ENCODE results near the gene GLB1L2.

The GLB1L2 gene

GRCh38 chr11:134356656-134357544, 25.1 kb downstream of the GLB1L2 start:
- ATAC-seq (replicated peaks; ENCODE audit: extremely low read depth, poor library complexity, severe bottlenecking) (no peak), DNase-seq (ENCODE audit: low spot score in 2 of 2) (no peak)
- Mint-ChIP-seq H3K27me3 (no peaks in the 10 kb centered on the region), H3K4me3 (no peak overlapping the region), H3K27ac (ENCODE audit: low read depth) (peak overlapping the region; percentile 74), H3K4me1 (peaks cover 19% of the 10 kb centered on the region), H3K9me3 (no peaks in the 10 kb centered on the region), H3K36me3 (ENCODE audit: insufficient read depth) (no peaks in the 10 kb centered on the region)

- no peak overlapping the region for H3K4me3 Mint-ChIP-seq
- DNase-seq (ENCODE audit: low spot score in 2 of 2) (no peak), ATAC-seq (replicated peaks; ENCODE audit: extremely low read depth, poor library complexity, severe bottlenecking) (no peak)
- H3K36me3 Mint-ChIP-seq (ENCODE audit: insufficient read depth) = no peaks in the 10 kb centered on the region
- peaks cover 22% of the 10 kb centered on the region for H3K4me1 Mint-ChIP-seq
- no peaks in the 10 kb centered on the region for H3K27me3 Mint-ChIP-seq
- peak overlapping the region; percentile 74 for H3K27ac Mint-ChIP-seq (ENCODE audit: low read depth)
- H3K9me3 Mint-ChIP-seq = no peaks in the 10 kb centered on the region
Measured at GRCh38 chr11:134357545-134357839, 25.7 kb downstream of the GLB1L2 start.

- Mint-ChIP-seq H3K4me3 (no peak overlapping the region), H3K36me3 (ENCODE audit: insufficient read depth) (no peaks in the 10 kb centered on the region), H3K9me3 (no peaks in the 10 kb centered on the region), H3K27me3 (no peaks in the 10 kb centered on the region), H3K27ac (ENCODE audit: low read depth) (no peak overlapping the region), H3K4me1 (peaks cover 22% of the 10 kb centered on the region)
- DNase-seq (ENCODE audit: low spot score in 2 of 2) (no peak), ATAC-seq (replicated peaks; ENCODE audit: extremely low read depth, poor library complexity, severe bottlenecking) (no peak)
Measured at GRCh38 chr11:134358165-134358855, 26.5 kb downstream of the GLB1L2 start.

- no peak for ATAC-seq (replicated peaks; ENCODE audit: extremely low read depth, poor library complexity, severe bottlenecking)
- Mint-ChIP-seq H3K9me3 (no peaks in the 10 kb centered on the region), H3K4me1 (peaks cover 22% of the 10 kb centered on the region), H3K27me3 (no peaks in the 10 kb centered on the region), H3K4me3 (no peak overlapping the region), H3K27ac (ENCODE audit: low read depth) (no peak overlapping the region), H3K36me3 (ENCODE audit: insufficient read depth) (no peaks in the 10 kb centered on the region)
- DNase-seq (ENCODE audit: low spot score in 2 of 2) = no peak
Measured at GRCh38 chr11:134358856-134359490, 27.2 kb downstream of the GLB1L2 start.

GRCh38 chr11:134359646-134360045, 27.9 kb downstream of the GLB1L2 start:
- no peaks in the 10 kb centered on the region for H3K27me3 Mint-ChIP-seq
- no peak for DNase-seq (ENCODE audit: low spot score in 2 of 2)
- H3K9me3 Mint-ChIP-seq = no peaks in the 10 kb centered on the region
- no peaks in the 10 kb centered on the region for H3K36me3 Mint-ChIP-seq (ENCODE audit: insufficient read depth)
- H3K4me1 Mint-ChIP-seq = peaks cover 22% of the 10 kb centered on the region
- no peak for ATAC-seq (replicated peaks; ENCODE audit: extremely low read depth, poor library complexity, severe bottlenecking)
- H3K4me3 Mint-ChIP-seq = peak overlapping the region; percentile 47
- H3K27ac Mint-ChIP-seq (ENCODE audit: low read depth) = peak overlapping the region; percentile 74

- ATAC-seq (replicated peaks; ENCODE audit: extremely low read depth, poor library complexity, severe bottlenecking) = peak; percentile 92
- Mint-ChIP-seq H3K36me3 (ENCODE audit: insufficient read depth) (no peaks in the 10 kb centered on the region), H3K4me1 (peaks cover 22% of the 10 kb centered on the region), H3K27ac (ENCODE audit: low read depth) (peak overlapping the region; percentile 74), H3K27me3 (no peaks in the 10 kb centered on the region), H3K4me3 (peak overlapping the region; percentile 47), H3K9me3 (no peaks in the 10 kb centered on the region)
- DNase-seq (ENCODE audit: low spot score in 2 of 2) = peak; percentile 61 to 68
Measured at GRCh38 chr11:134360050-134360835, 28.5 kb downstream of the GLB1L2 start.

- H3K27me3 Mint-ChIP-seq = no peaks in the 10 kb centered on the region
- DNase-seq (ENCODE audit: low spot score in 2 of 2) = no peak
- H3K27ac Mint-ChIP-seq (ENCODE audit: low read depth) = no peak overlapping the region
- H3K4me3 Mint-ChIP-seq = no peak overlapping the region
- H3K4me1 Mint-ChIP-seq = peaks cover 17% of the 10 kb centered on the region
- no peaks in the 10 kb centered on the region for H3K36me3 Mint-ChIP-seq (ENCODE audit: insufficient read depth)
- ATAC-seq (replicated peaks; ENCODE audit: extremely low read depth, poor library complexity, severe bottlenecking) = no peak
- no peaks in the 10 kb centered on the region for H3K9me3 Mint-ChIP-seq
Measured at GRCh38 chr11:134361661-134362060, 29.9 kb downstream of the GLB1L2 start.

- Mint-ChIP-seq H3K27me3 (no peaks in the 10 kb centered on the region), H3K4me3 (no peak overlapping the region), H3K27ac (ENCODE audit: low read depth) (no peak overlapping the region), H3K36me3 (ENCODE audit: insufficient read depth) (no peaks in the 10 kb centered on the region), H3K9me3 (no peaks in the 10 kb centered on the region), H3K4me1 (peaks cover 17% of the 10 kb centered on the region)
- ATAC-seq (replicated peaks; ENCODE audit: extremely low read depth, poor library complexity, severe bottlenecking) = no peak
- DNase-seq (ENCODE audit: low spot score in 2 of 2) = no peak
Measured at GRCh38 chr11:134362192-134362901, 30.6 kb downstream of the GLB1L2 start.

- H3K4me1 Mint-ChIP-seq = peaks cover 18% of the 10 kb centered on the region
- H3K4me3 Mint-ChIP-seq = no peak overlapping the region
- no peaks in the 10 kb centered on the region for H3K27me3 Mint-ChIP-seq
- H3K27ac Mint-ChIP-seq (ENCODE audit: low read depth) = no peak overlapping the region
- DNase-seq (ENCODE audit: low spot score in 2 of 2) (no peak), ATAC-seq (replicated peaks; ENCODE audit: extremely low read depth, poor library complexity, severe bottlenecking) (no peak)
- H3K36me3 Mint-ChIP-seq (ENCODE audit: insufficient read depth) = no peaks in the 10 kb centered on the region
- no peaks in the 10 kb centered on the region for H3K9me3 Mint-ChIP-seq
Measured at GRCh38 chr11:134363161-134363560, 31.4 kb downstream of the GLB1L2 start.

GRCh38 chr11:134363592-134363991, 31.8 kb downstream of the GLB1L2 start:
- no peak overlapping the region for H3K4me3 Mint-ChIP-seq
- H3K36me3 Mint-ChIP-seq (ENCODE audit: insufficient read depth) = peaks cover 2% of the 10 kb centered on the region
- DNase-seq (ENCODE audit: low spot score in 2 of 2) = no peak
- no peaks in the 10 kb centered on the region for H3K9me3 Mint-ChIP-seq
- ATAC-seq (replicated peaks; ENCODE audit: extremely low read depth, poor library complexity, severe bottlenecking) = no peak
- H3K4me1 Mint-ChIP-seq = peaks cover 22% of the 10 kb centered on the region
- H3K27ac Mint-ChIP-seq (ENCODE audit: low read depth) = no peak overlapping the region
- no peaks in the 10 kb centered on the region for H3K27me3 Mint-ChIP-seq

GRCh38 chr11:134364261-134364660, 32.5 kb downstream of the GLB1L2 start:
- ATAC-seq (replicated peaks; ENCODE audit: extremely low read depth, poor library complexity, severe bottlenecking) = no peak
- Mint-ChIP-seq H3K4me1 (peaks cover 23% of the 10 kb centered on the region), H3K9me3 (no peaks in the 10 kb centered on the region), H3K27me3 (no peaks in the 10 kb centered on the region), H3K4me3 (no peak overlapping the region), H3K27ac (ENCODE audit: low read depth) (no peak overlapping the region), H3K36me3 (ENCODE audit: insufficient read depth) (peaks cover 2% of the 10 kb centered on the region)
- DNase-seq (ENCODE audit: low spot score in 2 of 2) = no peak
